BE2C (cell line): ENCODE results near the gene ATRN.

Experiments used
- DNase-seq: peaks from one replicate; pipeline ENCODE4 v3.0.0-alpha.2; 2020
- H3K27me3 ChIP-seq: fragments of 250-450 bp; sonication (Bioruptor Pico); 2 replicates; pipeline ENCODE4 v1.5.1; 2020; ENCODE audit warnings: mild to moderate bottlenecking
- H3K36me3 ChIP-seq: fragments of 250-450 bp; sonication (Bioruptor Pico); 2 replicates; pipeline ENCODE4 v1.5.1; 2020; ENCODE audit warnings: mild to moderate bottlenecking
- H3K4me1 ChIP-seq: fragments of 250-450 bp; sonication (Bioruptor Pico); 2 replicates; pipeline ENCODE4 v1.5.1; 2020
- H3K4me3 ChIP-seq: 2 replicates; pipeline ENCODE4 v1.5.1; 2011; ENCODE audit warnings: low read depth, low read length
- H3K9me3 ChIP-seq: fragments of 250-450 bp; sonication (Bioruptor Pico); 2 replicates; pipeline ENCODE4 v1.5.1; 2020
- TF ChIP-seq, protein P1 (sequence below): IDR thresholded peaks from 2 replicates; pipeline ENCODE4 v1.5.1; 2012; ENCODE audit warnings: mild to moderate bottlenecking, low read depth, low read length

The ATRN gene

GRCh38 chr20:3663031-3663701 lies 192.3 kb downstream of the ATRN start, which contains the start of gene GFRA4:
Gene GFRA4, minus strand, starts transcription at chr20:3663399. Its CDS starts 0 bp downstream, at chr20:3663399.
- Histone ChIP-seq H3K9me3 (no peaks in the 10 kb centered on the region), H3K27me3 (peaks cover 22% of the 10 kb centered on the region), H3K4me1 (no peaks in the 10 kb centered on the region; the same call in 1 of the 2 replicates), H3K36me3 (no peaks in the 10 kb centered on the region), H3K4me3 (no peak within 1 kb of the TSS)
- TF ChIP-seq, protein P1, sequence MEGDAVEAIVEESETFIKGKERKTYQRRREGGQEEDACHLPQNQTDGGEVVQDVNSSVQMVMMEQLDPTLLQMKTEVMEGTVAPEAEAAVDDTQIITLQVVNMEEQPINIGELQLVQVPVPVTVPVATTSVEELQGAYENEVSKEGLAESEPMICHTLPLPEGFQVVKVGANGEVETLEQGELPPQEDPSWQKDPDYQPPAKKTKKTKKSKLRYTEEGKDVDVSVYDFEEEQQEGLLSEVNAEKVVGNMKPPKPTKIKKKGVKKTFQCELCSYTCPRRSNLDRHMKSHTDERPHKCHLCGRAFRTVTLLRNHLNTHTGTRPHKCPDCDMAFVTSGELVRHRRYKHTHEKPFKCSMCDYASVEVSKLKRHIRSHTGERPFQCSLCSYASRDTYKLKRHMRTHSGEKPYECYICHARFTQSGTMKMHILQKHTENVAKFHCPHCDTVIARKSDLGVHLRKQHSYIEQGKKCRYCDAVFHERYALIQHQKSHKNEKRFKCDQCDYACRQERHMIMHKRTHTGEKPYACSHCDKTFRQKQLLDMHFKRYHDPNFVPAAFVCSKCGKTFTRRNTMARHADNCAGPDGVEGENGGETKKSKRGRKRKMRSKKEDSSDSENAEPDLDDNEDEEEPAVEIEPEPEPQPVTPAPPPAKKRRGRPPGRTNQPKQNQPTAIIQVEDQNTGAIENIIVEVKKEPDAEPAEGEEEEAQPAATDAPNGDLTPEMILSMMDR, result no peak
- DNase-seq, result no peak

- H3K27me3 ChIP-seq, result peaks cover 22% of the 10 kb centered on the region
- H3K4me1 ChIP-seq, result no peaks in the 10 kb centered on the region; the same call in 1 of the 2 replicates
- no peaks in the 10 kb centered on the region for H3K9me3 ChIP-seq
- H3K4me3 ChIP-seq, result no peak overlapping the region
- TF ChIP-seq, protein P1, result no peak
- H3K36me3 ChIP-seq, result no peaks in the 10 kb centered on the region
- no peak for DNase-seq
Observed at GRCh38 chr20:3663858-3664257, 193.0 kb downstream of the ATRN start.

- Histone ChIP-seq H3K4me3 (no peak overlapping the region), H3K9me3 (no peaks in the 10 kb centered on the region), H3K4me1 (no peaks in the 10 kb centered on the region; the same call in 1 of the 2 replicates), H3K27me3 (peaks cover 11% of the 10 kb centered on the region), H3K36me3 (no peaks in the 10 kb centered on the region)
- no peak for DNase-seq
- TF ChIP-seq, protein P1, result no peak
Observed at GRCh38 chr20:3667434-3668037, 196.7 kb downstream of the ATRN start.

GRCh38 chr20:3669710-3670367 lies 199.0 kb downstream of the ATRN start:
- Histone ChIP-seq H3K9me3 (no peaks in the 10 kb centered on the region), H3K27me3 (peaks cover 34% of the 10 kb centered on the region), H3K4me3 (no peak overlapping the region), H3K36me3 (no peaks in the 10 kb centered on the region), H3K4me1 (no peaks in the 10 kb centered on the region; the same call in 1 of the 2 replicates)
- DNase-seq, result no peak
- TF ChIP-seq, protein P1, result no peak

- no peaks in the 10 kb centered on the region for H3K36me3 ChIP-seq
- no peak for DNase-seq
- H3K4me3 ChIP-seq, result no peak overlapping the region
- H3K9me3 ChIP-seq, result no peaks in the 10 kb centered on the region
- TF ChIP-seq, protein P1, result no peak; the same call in 1 of the 2 replicates
- H3K27me3 ChIP-seq, result peaks cover 41% of the 10 kb centered on the region
- no peaks in the 10 kb centered on the region; the same call in 1 of the 2 replicates for H3K4me1 ChIP-seq
Observed at GRCh38 chr20:3670511-3670910, 199.7 kb downstream of the ATRN start.
